SK-N-SH (cell line): Measurements from ENCODE around the gene MKRN2. TPM values are rescaled to one million over a fixed set of nuclear protein-coding genes. Genes with fewer than 3 reads are reported as not detected.
A peak's percentile ranks its signal among the peaks of the same experiment; 100 is the strongest.

Source experiments
- CTCF ChIA-PET: fragments of 300-600, 350-600 bp; formaldehyde crosslinking; extraction: SDS; loops from one replicate; lab custom pipeline; 2021; lab: Yijun Ruan, JAX
- POLR2A ChIA-PET: fragments of 350-600 bp; sonication (Branson Sonifier 250); formaldehyde crosslinking; extraction: SDS; loops from one replicate; lab custom pipeline; 2020; ENCODE audit warnings: antibody characterized with exemption, inconsistent platforms; lab: Yijun Ruan, JAX
- DNase-seq: peaks from one replicate; pipeline ENCODE4 v3.0.0; 2012
- H2AFZ ChIP-seq: fragments of 200-600 bp; sonication (generic); 2 replicates; pipeline ENCODE4 v1.8.1; 2016; ENCODE audit warnings: antibody characterized with exemption, mild to moderate bottlenecking, low read depth
- H3F3A ChIP-seq: fragments of 200-600 bp; sonication (generic); replicated peaks from 2 replicates; pipeline ENCODE3; 2016; ENCODE audit warnings: antibody characterized with exemption, mild to moderate bottlenecking; ENCODE audit not compliant: insufficient read depth
- H3K27ac ChIP-seq, 2 experiments: fragments of 200-500 bp in 1 of 2; fragments of 200-600 bp in 1 of 2; sonication (Bioruptor generic) in 1 of 2; sonication (generic), shearing (Covaris generic) in 1 of 2; 2 replicates each; pipeline versions ENCODE4 v1.5.1 to v1.6.1; 2014 to 2016; ENCODE audit warnings: low read depth in 2 of 2, inconsistent platforms in 1 of 2, low read length in 1 of 2, mild to moderate bottlenecking in 1 of 2, mixed read lengths in 1 of 2
- H3K27me3 ChIP-seq: fragments of 200-600 bp; sonication (generic), shearing (Covaris generic); 2 replicates; pipeline ENCODE4 v1.6.1; 2016; ENCODE audit warnings: mixed run types; ENCODE audit not compliant: insufficient read depth
- H3K36me3 ChIP-seq, 2 experiments: fragments of 200-500 bp in 1 of 2; fragments of 200-600 bp in 1 of 2; sonication (Bioruptor generic) in 1 of 2; sonication (generic) in 1 of 2; replicated peaks in 1 of 2; 2 replicates each; pipeline versions ENCODE3 to v1.5.1; 2014 to 2016; ENCODE audit warnings: low read length in 1 of 2, mild to moderate bottlenecking in 1 of 2; ENCODE audit not compliant: insufficient read depth in 2 of 2, control insufficient read depth in 1 of 2
- H3K4me1 ChIP-seq, 2 experiments: fragments of 200-500 bp in 1 of 2; fragments of 200-600 bp in 1 of 2; sonication (Bioruptor generic) in 1 of 2; sonication (generic), shearing (Covaris generic) in 1 of 2; 2 replicates each; pipeline versions ENCODE4 v1.5.1 to v1.6.1; 2014 to 2016; ENCODE audit warnings: low read depth in 1 of 2, low read length in 1 of 2, mixed run types in 1 of 2; ENCODE audit not compliant: insufficient read depth in 2 of 2, control insufficient read depth in 1 of 2
- H3K4me2 ChIP-seq: fragments of 200-600 bp; sonication (generic), shearing (Covaris generic); 2 replicates; pipeline ENCODE4 v1.6.1; 2017; ENCODE audit warnings: mixed run types
- H3K4me3 ChIP-seq, 2 experiments: fragments of 200-500 bp in 1 of 2; fragments of 200-600 bp in 1 of 2; sonication (Bioruptor generic) in 1 of 2; sonication (generic), shearing (Covaris generic) in 1 of 2; 2 replicates each; pipeline versions ENCODE4 v1.5.1 to v1.8.1; 2014 to 2016; ENCODE audit warnings: low read depth in 2 of 2, inconsistent platforms in 1 of 2, low read length in 1 of 2, mild to moderate bottlenecking in 1 of 2, mixed read lengths in 1 of 2, moderate library complexity in 1 of 2
- H3K79me2 ChIP-seq: fragments of 200-600 bp; sonication (generic); 2 replicates; pipeline ENCODE4 v1.8.1; 2017; ENCODE audit warnings: mild to moderate bottlenecking; ENCODE audit not compliant: insufficient read depth
- H3K9ac ChIP-seq: fragments of 200-600 bp; sonication (generic); 2 replicates; pipeline ENCODE4 v1.6.1; 2017; ENCODE audit warnings: mixed run types
- H3K9me2 ChIP-seq: fragments of 200-600 bp; sonication (generic); 2 replicates; pipeline ENCODE4 v1.6.1; 2017; ENCODE audit warnings: mixed run types
- H3K9me3 ChIP-seq: fragments of 200-600 bp; sonication (generic); 2 replicates; pipeline ENCODE4 v1.6.1; 2017; ENCODE audit warnings: mixed run types, mild to moderate bottlenecking, moderate library complexity
- H4K20me1 ChIP-seq: fragments of 200-600 bp; sonication (generic); 2 replicates; pipeline ENCODE4 v1.6.1; 2017; ENCODE audit warnings: mild to moderate bottlenecking, mixed run types; ENCODE audit not compliant: insufficient read depth
- CHD2 ChIP-seq: fragments of 150-350 bp; IDR thresholded peaks from 2 replicates; pipeline ENCODE4 v1.6.1; 2018; ENCODE audit warnings: low read length; ENCODE audit not compliant: partially characterized antibody
- ELF1 ChIP-seq: IDR thresholded peaks from 2 replicates; pipeline ENCODE4 v1.4.0; 2012
- EP300 ChIP-seq, 2 experiments: IDR thresholded peaks; 2 replicates each; pipeline versions ENCODE4 v1.4.0 to v1.6.1; 2012; ENCODE audit warnings: borderline replicate concordance in 1 of 2, low read depth in 1 of 2, low read length in 1 of 2
- EZH2phosphoT487 ChIP-seq: fragments of 200-600 bp; sonication (generic); IDR thresholded peaks from 2 replicates; pipeline ENCODE4 v1.6.1; 2017; ENCODE audit warnings: low read depth, mixed run types, mild to moderate bottlenecking, antibody characterized with exemption, moderate library complexity, borderline replicate concordance
- FOXJ3 ChIP-seq: sonication (generic); formaldehyde crosslinking; IDR thresholded peaks from 2 replicates; pipeline ENCODE4 v1.5.1; 2020; ENCODE audit warnings: mild to moderate bottlenecking, missing genetic modification reagents
- GABPA ChIP-seq: IDR thresholded peaks from 2 replicates; pipeline ENCODE4 v1.4.0; 2012; ENCODE audit warnings: low read depth, mild to moderate bottlenecking
- IRF3 ChIP-seq: fragments of 150-350 bp; IDR thresholded peaks from 2 replicates; pipeline ENCODE4 v1.6.1; 2016; ENCODE audit warnings: mild to moderate bottlenecking, low read depth, low read length
- JUND ChIP-seq: IDR thresholded peaks from 2 replicates; pipeline ENCODE4 v1.4.0; 2012
- MEF2A ChIP-seq: IDR thresholded peaks from 2 replicates; pipeline ENCODE4 v1.4.0; 2012; ENCODE audit warnings: low read depth, borderline replicate concordance
- MXI1 ChIP-seq: IDR thresholded peaks from 2 replicates; pipeline ENCODE4 v1.6.1; 2012; ENCODE audit warnings: mild to moderate bottlenecking, low read depth, low read length, improper control_type of control experiment
- NFIC ChIP-seq: IDR thresholded peaks from 2 replicates; pipeline ENCODE4 v1.4.0; 2012; ENCODE audit warnings: borderline replicate concordance
- POLR2AphosphoS5 ChIP-seq: IDR thresholded peaks from 2 replicates; pipeline ENCODE4 v1.6.1; 2012; ENCODE audit warnings: low read depth, low read length
- RAD21 ChIP-seq: IDR thresholded peaks from 2 replicates; pipeline ENCODE4 v1.6.1; 2012; ENCODE audit warnings: mild to moderate bottlenecking, low read length
- RCOR1 ChIP-seq: fragments of 150-350 bp; IDR thresholded peaks from 2 replicates; pipeline ENCODE4 v1.6.1; 2017; ENCODE audit warnings: antibody characterized with exemption, low read length
- TEAD4 ChIP-seq: IDR thresholded peaks from 2 replicates; pipeline ENCODE4 v1.4.0; 2012; ENCODE audit warnings: mild to moderate bottlenecking, borderline replicate concordance; ENCODE audit not compliant: insufficient read depth
- USF2 ChIP-seq: fragments of 150-350 bp; IDR thresholded peaks from 2 replicates; pipeline ENCODE4 v1.6.1; 2017; ENCODE audit warnings: antibody characterized with exemption, low read length, low read depth, borderline replicate concordance
- YY1 ChIP-seq: IDR thresholded peaks from 2 replicates; pipeline ENCODE4 v1.4.0; 2012; ENCODE audit warnings: low read depth, mild to moderate bottlenecking
- WGBS: methylation state at CpG from one replicate; pipeline ENCODE4 v1.1.6; 2017; ENCODE audit warnings: low lambda C conversion rate; 5-methylcytosine and 5-hydroxymethylcytosine counted together
- polyA plus RNA-seq, 3 experiments: library from polyadenylated mRNA; depleted of rRNA; stranded (reverse); fragments of >200 nt; gene quantifications; 2 replicates each; pipeline ENCODE4 v1.2.3, GENCODE V29; 2012
- TF ChIP-seq, protein P1 (sequence below): fragments of 200-600 bp; sonication (generic); IDR thresholded peaks from 2 replicates; pipeline ENCODE4 v1.6.1; 2017; ENCODE audit warnings: antibody characterized with exemption, mild to moderate bottlenecking, moderate library complexity
- TF ChIP-seq, protein P2 (sequence below): IDR thresholded peaks from 2 replicates; pipeline ENCODE4 v1.4.0; 2012; ENCODE audit warnings: low read depth, borderline replicate concordance

MKRN2 gene
- polyA plus RNA-seq, 1 of the 3 experiments (the other 2 are of a cell fraction): 29.8 TPM

DNA sequence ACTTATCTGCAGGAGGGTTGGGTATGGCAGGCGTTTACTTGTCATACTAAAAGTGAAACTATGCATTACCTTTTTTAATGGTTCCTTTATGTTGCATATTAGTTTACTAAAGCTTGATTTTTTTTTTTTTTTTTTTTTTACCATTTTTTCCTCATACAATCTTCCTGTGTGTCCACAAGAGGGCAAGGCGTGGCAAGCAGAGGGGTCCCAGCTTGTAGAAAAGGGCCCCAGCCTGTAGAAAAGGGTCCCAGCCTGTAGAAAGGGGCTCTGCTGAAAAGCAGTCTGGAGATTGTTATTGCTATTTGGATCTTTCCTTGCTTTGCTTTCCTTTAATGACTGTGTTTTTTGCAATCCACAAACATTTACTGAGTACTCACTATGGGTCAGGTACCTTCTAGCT is 21.9 kb downstream of the MKRN2 start:
- peaks cover 53 to 63% of the 10 kb centered on the region in 2 experiments for H3K36me3 ChIP-seq

DNA sequence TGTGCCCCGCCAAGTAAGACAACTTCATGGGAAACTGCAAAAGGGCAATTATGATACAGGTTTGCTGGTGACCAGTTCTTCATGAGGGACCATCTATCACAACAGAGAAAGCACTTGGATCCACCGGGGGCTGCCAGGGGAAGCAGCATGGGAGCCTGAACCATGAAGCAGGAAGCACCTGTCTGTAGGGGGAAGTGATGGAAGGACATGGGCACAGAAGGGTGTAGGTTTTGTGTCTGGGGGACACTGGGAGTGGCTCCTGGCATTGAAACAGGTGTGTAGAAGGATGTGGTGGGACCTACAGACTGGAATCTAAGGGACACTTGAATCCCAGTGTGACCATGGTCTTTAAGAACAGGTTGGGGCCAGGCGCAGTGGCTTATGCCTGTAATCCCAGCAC is 22.6 kb downstream of the MKRN2 start:
- H3F3A ChIP-seq: peaks cover 15% of the 10 kb centered on the region
- H3K4me2 ChIP-seq: no peak overlapping the region
- no peaks in the 10 kb centered on the region for H3K9me3 ChIP-seq
- no peaks in the 10 kb centered on the region for H3K9me2 ChIP-seq
- H3K4me1 ChIP-seq: no peaks in the 10 kb centered on the region
- DNase-seq: no peak
- H3K36me3 ChIP-seq: peaks cover 52 to 63% of the 10 kb centered on the region in 2 experiments
- H3K27me3 ChIP-seq: no peaks in the 10 kb centered on the region
- H2AFZ ChIP-seq: no peak overlapping the region
- H4K20me1 ChIP-seq: no peaks in the 10 kb centered on the region
- WGBS: 97% methylated on average over 3 of the region's 3 CpGs
- H3K79me2 ChIP-seq: peaks cover 3% of the 10 kb centered on the region; the same call in 1 of the 2 replicates
- H3K27ac ChIP-seq: no peak overlapping the region
- ChIA-PET CTCF (interaction anchor here (0.6 to 2.2 kb wide), 5 partner anchors 10 to 1300 kb away, joined by 3 to 10 read pairs (median 3); no protein-coding TSS in a partner anchor), POLR2A (no interaction called here)
- TF ChIP-seq GABPA (no peak), TEAD4 (no peak), ELF1 (no peak), MEF2A (no peak), JUND (no peak), EZH2phosphoT487 (no peak), USF2 (no peak), IRF3 (no peak), RCOR1 (no peak), NFIC (no peak), CHD2 (no peak), POLR2AphosphoS5 (no peak), MXI1 (no peak), EP300 (IDR thresholded peaks at IDR 0.05; ENCODE audit: borderline replicate concordance in 1 of 2, low read depth in 1 of 2, low read length in 1 of 2) (no peak)
- TF ChIP-seq, protein P1, sequence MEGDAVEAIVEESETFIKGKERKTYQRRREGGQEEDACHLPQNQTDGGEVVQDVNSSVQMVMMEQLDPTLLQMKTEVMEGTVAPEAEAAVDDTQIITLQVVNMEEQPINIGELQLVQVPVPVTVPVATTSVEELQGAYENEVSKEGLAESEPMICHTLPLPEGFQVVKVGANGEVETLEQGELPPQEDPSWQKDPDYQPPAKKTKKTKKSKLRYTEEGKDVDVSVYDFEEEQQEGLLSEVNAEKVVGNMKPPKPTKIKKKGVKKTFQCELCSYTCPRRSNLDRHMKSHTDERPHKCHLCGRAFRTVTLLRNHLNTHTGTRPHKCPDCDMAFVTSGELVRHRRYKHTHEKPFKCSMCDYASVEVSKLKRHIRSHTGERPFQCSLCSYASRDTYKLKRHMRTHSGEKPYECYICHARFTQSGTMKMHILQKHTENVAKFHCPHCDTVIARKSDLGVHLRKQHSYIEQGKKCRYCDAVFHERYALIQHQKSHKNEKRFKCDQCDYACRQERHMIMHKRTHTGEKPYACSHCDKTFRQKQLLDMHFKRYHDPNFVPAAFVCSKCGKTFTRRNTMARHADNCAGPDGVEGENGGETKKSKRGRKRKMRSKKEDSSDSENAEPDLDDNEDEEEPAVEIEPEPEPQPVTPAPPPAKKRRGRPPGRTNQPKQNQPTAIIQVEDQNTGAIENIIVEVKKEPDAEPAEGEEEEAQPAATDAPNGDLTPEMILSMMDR: no peak
- TF ChIP-seq, protein P2, sequence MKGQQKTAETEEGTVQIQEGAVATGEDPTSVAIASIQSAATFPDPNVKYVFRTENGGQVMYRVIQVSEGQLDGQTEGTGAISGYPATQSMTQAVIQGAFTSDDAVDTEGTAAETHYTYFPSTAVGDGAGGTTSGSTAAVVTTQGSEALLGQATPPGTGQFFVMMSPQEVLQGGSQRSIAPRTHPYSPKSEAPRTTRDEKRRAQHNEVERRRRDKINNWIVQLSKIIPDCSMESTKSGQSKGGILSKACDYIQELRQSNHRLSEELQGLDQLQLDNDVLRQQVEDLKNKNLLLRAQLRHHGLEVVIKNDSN: no peak
- no peak overlapping the region for H3K4me3 ChIP-seq
- no peak overlapping the region for H3K9ac ChIP-seq

More for the DNA sequence above, 21.9 kb downstream of the MKRN2 start:
- Histone ChIP-seq H3K9me2 (no peaks in the 10 kb centered on the region), H3K4me3 (no peak overlapping the region), H3K4me1 (no peaks in the 10 kb centered on the region), H3K4me2 (no peak overlapping the region), H3K27me3 (no peaks in the 10 kb centered on the region), H3K9me3 (no peaks in the 10 kb centered on the region), H3K9ac (no peak overlapping the region), H4K20me1 (no peaks in the 10 kb centered on the region)
- ChIA-PET POLR2A (no interaction called here), CTCF (interaction anchor here (1.1 to 2.2 kb wide), 5 partner anchors 9 to 141 kb away, joined by 3 to 10 read pairs (median 3); no protein-coding TSS in a partner anchor)
- 87% methylated on average over 2 of the region's 2 CpGs for WGBS
- peak; percentile 16 for DNase-seq
- no peak for TF ChIP-seq RAD21
- TF ChIP-seq ELF1: no peak
- TF ChIP-seq RCOR1: no peak
- no peak for TF ChIP-seq FOXJ3 (CRISPR knock-in tag)
- no peak for TF ChIP-seq YY1
- TF ChIP-seq, protein P1: peak; percentile 42
- TF ChIP-seq, all 33 proteins: peak for 1
- no peak overlapping the region for H3K27ac ChIP-seq
- H3F3A ChIP-seq: peaks cover 11% of the 10 kb centered on the region
- H3K79me2 ChIP-seq: peaks cover 3% of the 10 kb centered on the region; the same call in 1 of the 2 replicates
- H2AFZ ChIP-seq: no peak overlapping the region
